OCI-LY7 (cell line): Measurements from ENCODE around the gene PKN1. TPM values are rescaled to one million over a fixed set of nuclear protein-coding genes. Genes with fewer than 3 reads are reported as not detected.

Source experiments
- BruUV-seq: library from RNA; stranded (reverse); fragments of 400-500 nt; replicated peaks from 2 replicates; lab custom pipeline; 2021; lab: Mats Ljungman, UMichigan
- CTCF ChIA-PET: fragments of 300-600 bp; sonication (Branson Sonifier 250); formaldehyde crosslinking; loops from one replicate; lab custom pipeline; 2022; ENCODE audit warnings: antibody characterized with exemption; ENCODE audit not compliant: unreplicated experiment; lab: Charles Lee
- POLR2A ChIA-PET: fragments of 300-600 bp; sonication (Branson Sonifier 250); formaldehyde crosslinking; loops from one replicate; lab custom pipeline; 2022; ENCODE audit warnings: antibody characterized with exemption; lab: Charles Lee
- DNase-seq: peaks from one replicate; pipeline ENCODE4 v3.0.0-alpha.2; 2015; ENCODE audit warnings: low spot score
- H2AFZ ChIP-seq: fragments of 200-600 bp; sonication (generic), shearing (Covaris generic); 2 replicates; pipeline ENCODE4 v1.6.1; 2014; ENCODE audit warnings: mild to moderate bottlenecking, antibody characterized with exemption, low read length, moderate library complexity
- H3K27ac ChIP-seq: fragments of 200-600 bp; sonication (generic); 2 replicates; pipeline ENCODE4 v1.5.1; 2014; ENCODE audit warnings: mixed run types, low read depth, mild to moderate bottlenecking, moderate library complexity, low read length, inconsistent platforms; ENCODE audit not compliant: poor library complexity, severe bottlenecking
- H3K36me3 ChIP-seq: fragments of 200-600 bp; sonication (generic); 2 replicates; pipeline ENCODE4 v1.6.1; 2014; ENCODE audit warnings: mild to moderate bottlenecking, antibody characterized with exemption, low read length, moderate library complexity, mixed read lengths; ENCODE audit not compliant: insufficient read depth
- H3K4me1 ChIP-seq: fragments of 200-600 bp; sonication (generic); 2 replicates; pipeline ENCODE4 v1.5.1; 2014; ENCODE audit warnings: mild to moderate bottlenecking, low read length; ENCODE audit not compliant: insufficient read depth, poor library complexity, severe bottlenecking
- H3K4me2 ChIP-seq: fragments of 200-600 bp; sonication (generic); 2 replicates; pipeline ENCODE4 v1.6.1; 2014; ENCODE audit warnings: mild to moderate bottlenecking, low read length
- H3K4me3 ChIP-seq: fragments of 200-600 bp; sonication (generic); 2 replicates; pipeline ENCODE4 v1.5.1; 2014; ENCODE audit warnings: mild to moderate bottlenecking, low read depth, low read length; ENCODE audit not compliant: poor library complexity, severe bottlenecking
- H3K79me2 ChIP-seq: fragments of 200-600 bp; sonication (generic); 2 replicates; pipeline ENCODE4 v1.6.1; 2016; ENCODE audit warnings: low read depth, mild to moderate bottlenecking, low read length, moderate library complexity, mixed read lengths; ENCODE audit not compliant: insufficient read depth
- H3K9me2 ChIP-seq: fragments of 200-600 bp; sonication (generic); 2 replicates; pipeline ENCODE4 v1.6.1; 2016; ENCODE audit warnings: mild to moderate bottlenecking, low read length, mixed read lengths; ENCODE audit not compliant: insufficient read depth
- H3K9me3 ChIP-seq: fragments of 200-600 bp; sonication (generic); 2 replicates; pipeline ENCODE4 v1.6.1; 2014; ENCODE audit warnings: mild to moderate bottlenecking, mixed run types, low read length, mixed read lengths
- H4K20me1 ChIP-seq: fragments of 200-600 bp; sonication (generic); 2 replicates; pipeline ENCODE4 v1.6.1; 2014; ENCODE audit warnings: mild to moderate bottlenecking, antibody characterized with exemption, low read length, moderate library complexity, mixed read lengths; ENCODE audit not compliant: insufficient read depth
- EZH2phosphoT487 ChIP-seq: fragments of 200-600 bp; sonication (generic); IDR thresholded peaks from 2 replicates; pipeline ENCODE4 v1.6.1; 2018; ENCODE audit warnings: low read depth, borderline replicate concordance, mild to moderate bottlenecking, mixed run types, antibody characterized with exemption, low read length, moderate library complexity, mixed read lengths
- intact Hi-C: fragments of 100-400 bp; cut with micrococcal nuclease; formaldehyde crosslinking; loops from one replicate; pipeline ENCODE4 v1.10.0; 2022; ENCODE audit not compliant: unreplicated experiment
- total RNA-seq, 2 experiments: library from RNA; depleted of rRNA in 1 of 2; stranded (reverse); fragments of >200 nt in 1 of 2; shearing (Covaris generic) in 1 of 2; gene quantifications; 2 replicates each; pipeline ENCODE4 v1.2.3, GENCODE V29; 2014 to 2022
- TF ChIP-seq, protein P1 (sequence below): fragments of 200-600 bp; sonication (generic); conservative IDR thresholded peaks from 2 replicates; pipeline ENCODE4 v1.5.1; 2014; ENCODE audit warnings: mild to moderate bottlenecking, antibody characterized with exemption, low read length, moderate library complexity, mixed read lengths

Gene PKN1
- total RNA-seq, 2 experiments from 2014 or later: 117 to 233 TPM

DNA sequence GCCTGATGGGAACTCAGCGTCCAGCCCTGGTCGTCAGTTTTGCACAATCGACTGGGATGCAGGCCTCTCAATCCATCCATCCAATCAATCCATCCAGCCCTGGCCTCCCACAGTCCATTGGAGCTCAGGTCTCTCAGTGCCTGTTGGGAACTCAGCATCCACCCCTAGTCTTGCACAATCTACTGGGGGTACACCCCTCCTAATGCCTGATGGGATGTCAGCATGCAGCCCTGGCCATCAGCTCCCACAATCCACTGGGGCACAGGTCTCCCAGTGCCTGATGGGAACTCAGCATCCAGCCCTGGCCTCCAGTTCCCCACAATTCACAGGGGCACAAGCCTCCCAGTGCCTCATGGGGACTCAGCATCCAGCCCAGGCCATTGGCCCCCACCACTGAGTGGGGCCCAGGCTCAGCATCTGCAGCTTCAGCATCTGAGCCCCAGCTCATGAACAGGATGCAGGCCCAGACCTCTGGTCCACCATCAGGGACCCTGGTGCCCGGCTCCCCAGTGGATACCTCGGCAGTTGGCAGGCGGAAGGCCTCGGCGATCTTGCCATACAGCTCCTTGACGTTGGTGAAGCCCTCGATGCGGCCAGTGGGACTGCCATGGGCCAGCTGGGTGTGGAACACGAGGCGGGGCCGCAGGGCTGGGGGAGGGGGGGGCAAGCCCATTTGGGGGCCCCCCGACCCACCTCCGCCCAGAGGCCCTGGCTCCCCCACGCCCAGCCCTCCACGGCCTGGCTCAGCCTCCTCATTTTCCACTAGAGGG lies 49.3 kb downstream of the PKN1 start:
- no peak overlapping the region for H3K4me3 ChIP-seq
- intact Hi-C loops: loop anchor here (10.0 kb wide), 2 partner anchors 118 to 278 kb away; partner anchors contain the start of gene ADGRL1
- no peak for TF ChIP-seq EZH2phosphoT487
- TF ChIP-seq, protein P1, sequence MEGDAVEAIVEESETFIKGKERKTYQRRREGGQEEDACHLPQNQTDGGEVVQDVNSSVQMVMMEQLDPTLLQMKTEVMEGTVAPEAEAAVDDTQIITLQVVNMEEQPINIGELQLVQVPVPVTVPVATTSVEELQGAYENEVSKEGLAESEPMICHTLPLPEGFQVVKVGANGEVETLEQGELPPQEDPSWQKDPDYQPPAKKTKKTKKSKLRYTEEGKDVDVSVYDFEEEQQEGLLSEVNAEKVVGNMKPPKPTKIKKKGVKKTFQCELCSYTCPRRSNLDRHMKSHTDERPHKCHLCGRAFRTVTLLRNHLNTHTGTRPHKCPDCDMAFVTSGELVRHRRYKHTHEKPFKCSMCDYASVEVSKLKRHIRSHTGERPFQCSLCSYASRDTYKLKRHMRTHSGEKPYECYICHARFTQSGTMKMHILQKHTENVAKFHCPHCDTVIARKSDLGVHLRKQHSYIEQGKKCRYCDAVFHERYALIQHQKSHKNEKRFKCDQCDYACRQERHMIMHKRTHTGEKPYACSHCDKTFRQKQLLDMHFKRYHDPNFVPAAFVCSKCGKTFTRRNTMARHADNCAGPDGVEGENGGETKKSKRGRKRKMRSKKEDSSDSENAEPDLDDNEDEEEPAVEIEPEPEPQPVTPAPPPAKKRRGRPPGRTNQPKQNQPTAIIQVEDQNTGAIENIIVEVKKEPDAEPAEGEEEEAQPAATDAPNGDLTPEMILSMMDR: no peak
- CTCF ChIA-PET: no interaction called here
- H4K20me1 ChIP-seq: no peaks in the 10 kb centered on the region
- H3K79me2 ChIP-seq: no peaks in the 10 kb centered on the region
- no peaks in the 10 kb centered on the region for H3K9me2 ChIP-seq
- no peak overlapping the region for H2AFZ ChIP-seq
- peaks cover 4% of the 10 kb centered on the region for H3K4me1 ChIP-seq
- BruUV-seq: no TSS peak
- H3K4me2 ChIP-seq: no peak overlapping the region
- H3K27ac ChIP-seq: no peak overlapping the region
- H3K9me3 ChIP-seq: no peaks in the 10 kb centered on the region
- DNase-seq: no peak
- no peaks in the 10 kb centered on the region for H3K36me3 ChIP-seq
- POLR2A ChIA-PET: no interaction called here

- Histone ChIP-seq H2AFZ (no peak overlapping the region), H3K4me1 (peaks cover 4% of the 10 kb centered on the region), H3K9me3 (no peaks in the 10 kb centered on the region), H3K4me2 (no peak overlapping the region), H3K4me3 (no peak overlapping the region), H3K27ac (no peak overlapping the region), H3K36me3 (no peaks in the 10 kb centered on the region), H4K20me1 (no peaks in the 10 kb centered on the region), H3K9me2 (no peaks in the 10 kb centered on the region), H3K79me2 (no peaks in the 10 kb centered on the region)
- POLR2A ChIA-PET: interaction anchor here (0.5 to 0.9 kb wide), 2 partner anchors 16 to 38 kb away, joined by 3 to 4 read pairs; no protein-coding TSS in a partner anchor
- CTCF ChIA-PET: no interaction called here
- no peak for DNase-seq
- TF ChIP-seq EZH2phosphoT487: no peak
- TF ChIP-seq, protein P1: no peak
- no TSS peak for BruUV-seq
- intact Hi-C loops: loop anchor here (10.0 kb wide), 2 partner anchors 123 to 283 kb away; partner anchors contain the start of gene ADGRL1
Measured at GRCh38 chr19:14487370-14488125, 54.4 kb downstream of the PKN1 start.
